Ishikawa (cell line): Measurements from ENCODE around the gene PRKN.

ENCODE experiments used
- FOXM1 ChIP-seq: IDR thresholded peaks from 2 replicates; pipeline ENCODE4 v1.6.1; 2012; ENCODE audit warnings: low read depth, borderline replicate concordance
- NFIC ChIP-seq: IDR thresholded peaks from 2 replicates; pipeline ENCODE4 v1.6.1; 2012
- RAD21 ChIP-seq: IDR thresholded peaks from 2 replicates; pipeline ENCODE4 v1.6.1; 2012; ENCODE audit warnings: low read depth
- REST ChIP-seq: IDR thresholded peaks from 2 replicates; pipeline ENCODE4 v1.6.1; 2012; ENCODE audit warnings: low read depth, mild to moderate bottlenecking

DNA sequence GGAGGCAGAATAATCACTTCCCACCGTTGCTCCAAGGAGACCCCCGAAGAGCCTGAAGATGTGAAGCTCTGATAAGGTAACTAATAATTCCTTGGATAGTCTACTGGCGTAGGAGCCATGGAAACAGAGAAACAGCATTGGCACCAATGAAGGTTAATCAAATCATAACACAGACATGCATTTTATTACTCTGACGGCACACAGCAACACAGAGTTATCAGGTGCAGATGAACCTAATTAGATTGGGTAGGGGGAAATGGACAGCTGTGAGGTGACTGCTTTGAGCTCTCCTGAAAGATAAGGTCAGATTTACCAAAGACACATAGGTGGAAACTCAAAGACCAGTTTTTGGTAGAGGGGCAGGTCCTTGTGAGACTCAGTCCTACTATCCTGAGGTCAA lies 909.7 kb downstream of the PRKN start:
- TF ChIP-seq RAD21 (no peak), FOXM1 (no peak), REST (no peak), NFIC (no peak)
